ENCODE results near the gene SHKBP1. TPM values are rescaled to one million over a fixed set of nuclear protein-coding genes. Genes with fewer than 3 reads are reported as not detected.
A peak's percentile ranks its signal among the peaks of the same experiment; 100 is the strongest.
"Not testable (repeated sequence)": the region's sequence is repeated elsewhere in the genome, so short reads cannot be mapped to it uniquely, and the experiment has no call there.

The SHKBP1 gene
- total RNA-seq: 100 to 1,000 TPM; 135 to 153 TPM

- Mint-ChIP-seq H3K4me3 (peak within 1 kb of the TSS; percentile 90), H3K36me3 (peaks cover 16% of the 10 kb centered on the region)
- peak; percentile 100 for ATAC-seq
Measured at GRCh38 chr19:40576585-40577451, at the start of gene SHKBP1. Gene SHKBP1, plus strand, starts transcription at chr19:40576873. Its CDS starts 27 bp downstream, at chr19:40576900.

GRCh38 chr19:40528078-40528477 is 48.6 kb upstream of the SHKBP1 start:
- CTCF ChIA-PET: interaction anchor here (1.6 kb wide), 1 partner anchor 70 kb away, joined by 6 read pairs; no protein-coding TSS in a partner anchor
- no peak overlapping the region for H3K27ac Mint-ChIP-seq
- H3K4me1 Mint-ChIP-seq: peaks cover 14% of the 10 kb centered on the region
- H3K27me3 Mint-ChIP-seq: peaks cover 28% of the 10 kb centered on the region
- H3K9me3 Mint-ChIP-seq (ENCODE audit: low read depth): no peaks in the 10 kb centered on the region
- no peak for DNase-seq
- H3K36me3 Mint-ChIP-seq: no peaks in the 10 kb centered on the region
- ATAC-seq: no peak
- no peak overlapping the region for H3K4me3 Mint-ChIP-seq

More at GRCh38 chr19:40576585-40577451, at the start of gene SHKBP1:
- Mint-ChIP-seq H3K27me3 (no peaks in the 10 kb centered on the region), H3K27ac (peak within 1 kb of the TSS; percentile 86), H3K4me1 (peaks cover 20% of the 10 kb centered on the region), H3K9me3 (ENCODE audit: low read depth) (no peaks in the 10 kb centered on the region)
- peak; percentile 96 for DNase-seq
- CTCF ChIA-PET: interaction anchor here (1.0 to 1.4 kb wide), 2 partner anchors 28 to 58 kb away, joined by 3 to 5 read pairs; no protein-coding TSS in a partner anchor

GRCh38 chr19:40528533-40529092 is 48.1 kb upstream of the SHKBP1 start:
- Mint-ChIP-seq H3K27me3 (peaks cover 30% of the 10 kb centered on the region), H3K4me3 (no peak overlapping the region), H3K36me3 (no peaks in the 10 kb centered on the region), H3K9me3 (ENCODE audit: low read depth) (no peaks in the 10 kb centered on the region), H3K4me1 (peaks cover 14% of the 10 kb centered on the region), H3K27ac (no peak overlapping the region)
- DNase-seq: no peak
- CTCF ChIA-PET: interaction anchor here (0.6 to 1.4 kb wide), 7 partner anchors 16 to 106 kb away, joined by 3 to 9 read pairs (median 5); partner anchors contain the start of gene LTBP4
- ATAC-seq: no peak

- ATAC-seq (peak; percentile 76), DNase-seq (peak; percentile 92)
- CTCF ChIA-PET: interaction anchor here (0.6 to 1.4 kb wide), 10 partner anchors 17 to 224 kb away, joined by 3 to 9 read pairs (median 4); partner anchors contain the start of gene LTBP4
- Mint-ChIP-seq H3K4me1 (peaks cover 14% of the 10 kb centered on the region), H3K9me3 (ENCODE audit: low read depth) (no peaks in the 10 kb centered on the region), H3K4me3 (peak overlapping the region; percentile 56), H3K27me3 (peaks cover 33% of the 10 kb centered on the region), H3K36me3 (no peaks in the 10 kb centered on the region), H3K27ac (peak overlapping the region; percentile 43)
Measured at GRCh38 chr19:40529093-40529954, 47.3 kb upstream of the SHKBP1 start.

GRCh38 chr19:40530091-40530901 is 46.4 kb upstream of the SHKBP1 start:
- Mint-ChIP-seq H3K36me3 (no peaks in the 10 kb centered on the region), H3K4me3 (no peak overlapping the region), H3K4me1 (peaks cover 14% of the 10 kb centered on the region), H3K27ac (no peak overlapping the region), H3K9me3 (ENCODE audit: low read depth) (no peaks in the 10 kb centered on the region), H3K27me3 (peaks cover 29% of the 10 kb centered on the region)
- ATAC-seq (no peak), DNase-seq (no peak)
- CTCF ChIA-PET: interaction anchor here (1.0 to 1.4 kb wide), 4 partner anchors 40 to 225 kb away, joined by 3 to 7 read pairs (median 5); no protein-coding TSS in a partner anchor

- ATAC-seq (no peak), DNase-seq (no peak)
- H3K4me3 Mint-ChIP-seq: no peak overlapping the region
- no peaks in the 10 kb centered on the region for H3K36me3 Mint-ChIP-seq
- H3K27ac Mint-ChIP-seq: no peak overlapping the region
- peaks cover 13% of the 10 kb centered on the region for H3K4me1 Mint-ChIP-seq
- H3K9me3 Mint-ChIP-seq (ENCODE audit: low read depth): no peaks in the 10 kb centered on the region
- H3K27me3 Mint-ChIP-seq: peaks cover 29% of the 10 kb centered on the region
- CTCF ChIA-PET: interaction anchor here (1.2 to 2.6 kb wide), 6 partner anchors 7 to 228 kb away, joined by 3 to 10 read pairs (median 6); no protein-coding TSS in a partner anchor
Measured at GRCh38 chr19:40533508-40533907, 43.2 kb upstream of the SHKBP1 start.

- Mint-ChIP-seq H3K9me3 (ENCODE audit: low read depth) (no peaks in the 10 kb centered on the region), H3K4me3 (no peak overlapping the region), H3K27me3 (peaks cover 29% of the 10 kb centered on the region), H3K36me3 (no peaks in the 10 kb centered on the region), H3K27ac (no peak overlapping the region), H3K4me1 (peaks cover 11% of the 10 kb centered on the region)
- ATAC-seq (no peak), DNase-seq (no peak)
- CTCF ChIA-PET: interaction anchor here (2.6 to 3.5 kb wide), 2 partner anchors 14 to 100 kb away, joined by 10 to 12 read pairs; no protein-coding TSS in a partner anchor
Measured at GRCh38 chr19:40534148-40534547, 42.5 kb upstream of the SHKBP1 start.

GRCh38 chr19:40539070-40539469 is 37.6 kb upstream of the SHKBP1 start:
- DNase-seq: no peak
- Mint-ChIP-seq H3K36me3 (no peaks in the 10 kb centered on the region), H3K4me1 (no peaks in the 10 kb centered on the region), H3K9me3 (ENCODE audit: low read depth) (no peaks in the 10 kb centered on the region), H3K27me3 (peaks cover 5% of the 10 kb centered on the region), H3K4me3 (no peak overlapping the region), H3K27ac (no peak overlapping the region)
- CTCF ChIA-PET: no interaction called here
- no peak for ATAC-seq

- ATAC-seq: no peak
- Mint-ChIP-seq H3K4me3 (no peak overlapping the region), H3K9me3 (ENCODE audit: low read depth) (peaks cover 2% of the 10 kb centered on the region), H3K4me1 (no peaks in the 10 kb centered on the region), H3K36me3 (peaks cover 2% of the 10 kb centered on the region), H3K27ac (no peak overlapping the region), H3K27me3 (peaks cover 14% of the 10 kb centered on the region)
- CTCF ChIA-PET: interaction anchor here (0.6 to 1.8 kb wide), 4 partner anchors 8 to 1294 kb away, joined by 3 to 10 read pairs (median 4); no protein-coding TSS in a partner anchor
- no peak for DNase-seq
Measured at GRCh38 chr19:40542202-40542859, 34.3 kb upstream of the SHKBP1 start.

- no peaks in the 10 kb centered on the region for H3K4me1 Mint-ChIP-seq
- H3K27ac Mint-ChIP-seq: no peak overlapping the region
- H3K27me3 Mint-ChIP-seq: peaks cover 17% of the 10 kb centered on the region
- peaks cover 2% of the 10 kb centered on the region for H3K36me3 Mint-ChIP-seq
- no peak for ATAC-seq
- no peak for DNase-seq
- no peak overlapping the region for H3K4me3 Mint-ChIP-seq
- CTCF ChIA-PET: interaction anchor here (0.6 to 1.3 kb wide), 2 partner anchors 62 to 1293 kb away, joined by 3 read pairs; no protein-coding TSS in a partner anchor
- H3K9me3 Mint-ChIP-seq (ENCODE audit: low read depth): peaks cover 2% of the 10 kb centered on the region
Measured at GRCh38 chr19:40543029-40543597, 33.6 kb upstream of the SHKBP1 start.

GRCh38 chr19:40546153-40546841 is 30.4 kb upstream of the SHKBP1 start:
- H3K4me1 Mint-ChIP-seq; DNase-seq; H3K27ac Mint-ChIP-seq; ATAC-seq; H3K36me3 Mint-ChIP-seq; H3K4me3 Mint-ChIP-seq; CTCF ChIA-PET; H3K9me3 Mint-ChIP-seq (ENCODE audit: low read depth): not testable (repeated sequence)
- peaks cover 37% of the 10 kb centered on the region for H3K27me3 Mint-ChIP-seq

Data from activated CD8-positive, alpha-beta memory T cell treated with anti-CD3 and anti-CD28 coated beads, Interleukin-2, amount 10 ng/mL, durations not matched to agents 7 days and 5 days (primary cell).